Left cardiac atrium (tissue), 4 donors: Measurements from ENCODE around the gene VGF. TPM values are rescaled to one million over a fixed set of nuclear protein-coding genes. Genes with fewer than 3 reads are reported as not detected.
"Not testable (repeated sequence)": the region's sequence is repeated elsewhere in the genome, so short reads cannot be mapped to it uniquely, and the experiment has no call there.

Experiments
- ATAC-seq, 2 donors: fragments of 200-7000 bp; cut with Tn5 transposase; one replicate each; pipeline ENCODE4 v1.9.1; 2020; ENCODE audit warnings: mild to moderate bottlenecking in 2 of 2, moderate library complexity in 2 of 2
- DNase-seq: peaks from one replicate; pipeline ENCODE4 v3.0.0-alpha.2; 2020
- intact Hi-C, 2 donors: fragments of 100-400 bp; cut with DNase I; formaldehyde crosslinking; loops; one replicate each; pipeline versions ENCODE4 v1.14.1 to v1.15.1; 2022 to 2023
- total RNA-seq, 2 donors: library from RNA; stranded (reverse); fragmentation: NEBNext Ultra II Directional; extraction: Animal tissue kit (Norgen Biotek cat#: 25700); gene quantifications; one replicate each; pipeline ENCODE4 v1.2.1, GENCODE V29; 2021
- donor health status: DM: no; HTN: yes; CAD: no.
- donor health status: DM: no; HTN: yes; CAD: no; lungs with severe emphysema.
- donor health status: DM: yes; HTN: yes; CAD: no.
- donor health status: Dilated cardiomyopathy.

Gene VGF
- total RNA-seq, 2 donors from 2014 or later: not detected

DNA sequence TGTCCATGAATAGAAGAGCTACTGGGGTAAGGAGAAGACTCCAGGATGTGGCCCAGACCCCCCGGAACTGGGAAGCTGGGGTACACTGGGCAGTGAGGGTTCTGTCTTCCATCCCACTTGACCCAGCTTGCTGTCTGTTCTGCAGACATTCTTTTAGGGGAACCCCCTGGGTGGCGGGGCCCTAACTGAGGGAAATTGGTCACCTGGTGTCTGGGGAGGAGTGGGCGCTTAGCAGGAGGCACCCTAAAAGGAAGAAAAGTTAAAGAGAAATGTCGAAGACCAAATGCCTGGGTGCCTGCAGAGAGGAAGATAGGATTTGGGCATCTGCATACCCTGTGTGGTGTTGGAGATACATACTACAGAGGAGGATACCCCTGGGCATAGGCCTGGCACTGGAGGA, 10.1 kb downstream of the VGF start:
- DNase-seq (no peak), ATAC-seq (no peak)
- intact Hi-C loops: no loop called here

DNA sequence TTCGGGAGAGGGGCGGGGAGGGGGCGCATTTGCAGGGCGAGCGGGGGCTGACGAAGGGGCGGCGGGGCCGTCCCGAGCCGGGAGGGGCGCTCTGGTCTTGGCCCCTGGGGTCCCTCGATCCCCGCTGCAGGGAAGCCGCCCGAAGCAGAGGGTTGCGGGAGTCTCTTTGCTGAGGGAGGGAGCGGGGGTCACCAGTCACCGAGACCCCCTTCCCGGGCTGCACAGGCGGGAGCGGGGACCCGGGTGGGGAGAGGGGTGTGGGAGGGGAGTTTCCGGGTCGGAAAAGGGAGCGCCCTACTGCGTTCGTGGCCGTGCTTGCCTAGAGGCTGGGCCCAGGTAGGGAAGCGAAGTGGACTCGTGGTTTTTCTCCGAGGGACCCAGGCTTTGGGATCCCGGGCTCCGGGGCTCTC, 10.7 kb downstream of the VGF start:
- ATAC-seq: peak; percentile 42 to 53
- intact Hi-C loops: no loop called here

GRCh38 chr7:101153969-101154692, 11.2 kb downstream of the VGF start, which contains the start of gene AP1S1:
AP1S1 (plus strand) TSS chr7:101154476; CDS start chr7:101154515, 39 bp downstream.
- intact Hi-C loops: no loop called here
- ATAC-seq: peak; percentile 98 to 99
- peak; percentile 94 for DNase-seq

More for the DNA sequence above, 10.7 kb downstream of the VGF start:
- no peak for DNase-seq

- intact Hi-C loops: no loop called here
- DNase-seq: no peak
- ATAC-seq: no peak
Observed at GRCh38 chr7:101151908-101152651, 13.3 kb downstream of the VGF start.

GRCh38 chr7:101140746-101141382, 24.5 kb downstream of the VGF start:
- ATAC-seq: no peak
- no peak for DNase-seq
- intact Hi-C loops: loop anchor here in 1 of 2 donors (5.0 kb wide), 1 partner anchor 51 kb away; no protein-coding TSS in a partner anchor

- ATAC-seq: no peak
- intact Hi-C loops: loop anchor here in 1 of 2 donors (5.0 kb wide), 1 partner anchor 52 kb away; no protein-coding TSS in a partner anchor
- DNase-seq: no peak
Observed at GRCh38 chr7:101140339-101140699, 25.1 kb downstream of the VGF start.

- DNase-seq (peak; percentile 90), ATAC-seq (peak; percentile 96)
- intact Hi-C loops: loop anchor here in 1 of 2 donors (5.0 kb wide), 1 partner anchor 41 kb away; no protein-coding TSS in a partner anchor
Observed at GRCh38 chr7:101138213-101138870, 27.0 kb downstream of the VGF start.

DNA sequence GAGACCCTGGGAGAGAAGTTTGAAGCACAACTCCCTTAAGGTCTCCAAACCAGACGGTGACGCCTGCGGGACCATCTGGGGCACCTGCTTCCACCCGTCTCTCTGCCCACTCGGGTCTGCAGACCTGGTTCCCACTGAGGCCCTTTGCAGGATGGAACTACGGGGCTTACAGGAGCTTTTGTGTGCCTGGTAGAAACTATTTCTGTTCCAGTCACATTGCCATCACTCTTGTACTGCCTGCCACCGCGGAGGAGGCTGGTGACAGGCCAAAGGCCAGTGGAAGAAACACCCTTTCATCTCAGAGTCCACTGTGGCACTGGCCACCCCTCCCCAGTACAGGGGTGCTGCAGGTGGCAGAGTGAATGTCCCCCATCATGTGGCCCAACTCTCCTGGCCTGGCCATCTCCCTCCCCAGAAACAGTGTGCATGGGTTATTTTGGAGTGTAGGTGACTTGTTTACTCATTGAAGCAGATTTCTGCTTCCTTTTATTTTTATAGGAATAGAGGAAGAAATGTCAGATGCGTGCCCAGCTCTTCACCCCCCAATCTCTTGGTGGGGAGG, 27.6 kb downstream of the VGF start:
- intact Hi-C loops: loop anchor here in 1 of 2 donors (5.0 kb wide), 1 partner anchor 40 kb away; no protein-coding TSS in a partner anchor
- DNase-seq: no peak
- peak in 1 of 2 donors; percentile 7 for ATAC-seq

- ATAC-seq (no peak), DNase-seq (no peak)
- intact Hi-C loops: loop anchor here in 1 of 2 donors (5.0 kb wide), 1 partner anchor 37 kb away; no protein-coding TSS in a partner anchor
Observed at GRCh38 chr7:101134399-101134980, 30.9 kb downstream of the VGF start.

GRCh38 chr7:101133621-101134398, 31.6 kb downstream of the VGF start:
- DNase-seq: no peak
- intact Hi-C loops: loop anchor here in 1 of 2 donors (5.0 kb wide), 1 partner anchor 37 kb away; no protein-coding TSS in a partner anchor
- no peak for ATAC-seq

- intact Hi-C loops: loop anchor here in 1 of 2 donors (5.0 kb wide), 1 partner anchor 36 kb away; no protein-coding TSS in a partner anchor
Observed at GRCh38 chr7:101132626-101133600, 32.5 kb downstream of the VGF start.

DNA sequence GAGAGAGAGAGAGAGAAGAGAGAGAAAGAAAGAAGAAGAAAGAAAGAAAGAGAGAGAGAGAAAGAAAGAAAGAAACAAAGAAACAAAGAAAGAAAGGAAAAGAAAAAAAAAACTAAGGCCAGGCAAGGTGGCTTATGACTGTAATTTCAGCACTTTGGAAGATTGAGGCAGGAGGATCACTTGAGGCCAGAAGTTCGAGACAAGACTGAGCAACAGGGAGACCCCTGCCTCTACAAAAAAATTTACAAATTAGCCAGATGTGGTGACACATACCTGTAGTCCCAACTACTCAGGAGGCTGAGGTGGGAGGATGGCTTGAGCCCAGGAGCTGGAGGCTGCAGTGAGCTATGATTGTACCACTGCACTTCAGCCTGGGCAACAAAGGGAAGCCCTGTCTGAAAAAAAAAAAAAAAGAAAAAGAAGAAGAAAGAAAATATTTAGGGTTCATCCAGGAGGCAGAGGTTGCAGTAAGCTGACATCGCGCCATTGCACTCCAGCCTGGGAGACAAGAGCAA, 35.7 kb downstream of the VGF start:
- ATAC-seq: no peak
- no peak for DNase-seq
- intact Hi-C loops: loop anchor here in 1 of 2 donors (5.0 kb wide), 1 partner anchor 32 kb away; no protein-coding TSS in a partner anchor

More at GRCh38 chr7:101132626-101133600, 32.5 kb downstream of the VGF start:
- DNase-seq, ATAC-seq: not testable (repeated sequence)

- ATAC-seq (no peak), DNase-seq (no peak)
- intact Hi-C loops: no loop called here
Observed at GRCh38 chr7:101128040-101128834, 37.1 kb downstream of the VGF start.

DNA sequence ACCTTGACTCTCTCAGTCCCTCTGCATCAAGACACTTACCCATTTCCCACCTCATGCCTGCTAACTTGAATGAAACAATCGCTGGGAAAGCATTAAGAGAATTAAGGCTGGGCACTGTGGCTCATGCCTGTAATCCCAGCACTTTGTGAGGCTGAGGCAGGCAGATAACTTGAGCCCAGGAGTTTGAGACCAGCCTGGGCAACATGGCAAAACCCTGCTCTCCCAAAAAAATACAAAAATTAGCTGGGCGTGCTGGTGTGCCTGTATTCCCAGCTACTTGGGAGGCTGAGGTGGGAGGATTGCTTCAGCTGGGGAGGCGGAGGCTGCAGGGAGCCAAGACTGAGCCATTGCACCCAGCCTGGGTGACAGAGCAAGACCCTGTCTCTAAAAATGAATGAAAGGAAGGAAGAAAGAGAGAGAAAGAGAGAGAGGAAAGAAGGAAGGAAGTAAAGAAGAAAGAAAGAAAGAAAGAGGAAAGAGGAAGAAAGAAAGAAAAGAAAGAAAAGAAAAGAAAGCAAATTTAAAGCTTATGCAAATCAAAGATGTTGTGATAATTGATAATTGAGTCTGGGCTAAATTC, 37.8 kb downstream of the VGF start:
- no peak for ATAC-seq
- intact Hi-C loops: no loop called here
- no peak for DNase-seq
